Measurements from ENCODE around the gene AP3B2. TPM values are rescaled to one million over a fixed set of nuclear protein-coding genes. Genes with fewer than 3 reads are reported as not detected.

AP3B2 gene
- total RNA-seq, 3 donors from 2014 or later = 0.67 to 5.4 (median 1.9) TPM

DNA sequence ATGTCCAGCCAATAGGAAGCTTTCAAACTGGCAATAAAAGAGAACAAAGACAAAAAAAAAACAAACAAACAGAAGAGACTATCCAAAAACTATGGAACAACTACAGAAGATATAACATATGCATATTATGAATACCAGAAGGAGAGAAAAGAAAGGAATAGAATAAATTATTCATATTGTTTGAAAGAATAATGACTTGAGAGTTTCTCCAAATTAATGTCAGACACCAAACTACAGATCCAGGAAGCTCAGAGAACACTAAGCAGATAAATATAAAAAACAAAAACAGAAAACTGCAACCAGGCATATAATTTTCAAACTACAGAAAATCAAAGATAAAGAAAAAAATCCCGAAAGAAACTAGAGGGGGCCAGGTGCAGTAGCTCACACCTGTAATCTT lies 34.1 kb upstream of the AP3B2 start:
- TF ChIP-seq CTCF (IDR thresholded peaks at IDR 0.05) = no peak
- intact Hi-C loops (cut with DNase I, micrococcal nuclease) = no loop called here

DNA sequence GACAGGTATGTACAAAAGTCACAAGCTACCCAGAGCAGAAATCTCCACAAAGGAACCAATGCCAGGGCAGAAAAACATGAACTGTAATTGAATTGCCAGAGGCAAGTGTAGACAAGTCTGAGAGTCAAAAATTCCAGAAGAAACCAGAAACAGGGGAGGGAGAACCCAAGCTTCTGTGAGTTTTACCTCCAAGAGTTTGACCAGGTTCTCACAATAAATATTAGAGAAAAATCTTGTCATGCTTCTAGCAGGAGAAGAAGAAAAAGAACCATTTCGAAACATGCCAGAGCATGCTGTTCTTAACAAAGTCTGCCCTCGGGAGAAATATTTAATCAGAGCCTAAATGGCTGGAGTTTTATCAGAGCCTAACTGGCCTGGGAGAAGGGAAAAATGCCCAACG lies 32.5 kb upstream of the AP3B2 start:
- intact Hi-C loops (cut with DNase I, micrococcal nuclease) = no loop called here
- Histone ChIP-seq H3K4me1 (ENCODE audit: low read depth) (no peaks in the 10 kb centered on the region), H3K9me3 (no peaks in the 10 kb centered on the region), H3K4me3 (no peak overlapping the region), H3K36me3 (ENCODE audit: low read depth) (no peaks in the 10 kb centered on the region)
- ATAC-seq = no peak
- TF ChIP-seq CTCF (IDR thresholded peaks at IDR 0.05) = no peak
- no peak for DNase-seq

More for the DNA sequence above, 34.1 kb upstream of the AP3B2 start:
- DNase-seq (no peak), ATAC-seq (no peak)
- Histone ChIP-seq H3K4me1 (ENCODE audit: low read depth) (no peaks in the 10 kb centered on the region), H3K9me3 (no peaks in the 10 kb centered on the region), H3K4me3 (no peak overlapping the region), H3K36me3 (ENCODE audit: low read depth) (no peaks in the 10 kb centered on the region)

DNA sequence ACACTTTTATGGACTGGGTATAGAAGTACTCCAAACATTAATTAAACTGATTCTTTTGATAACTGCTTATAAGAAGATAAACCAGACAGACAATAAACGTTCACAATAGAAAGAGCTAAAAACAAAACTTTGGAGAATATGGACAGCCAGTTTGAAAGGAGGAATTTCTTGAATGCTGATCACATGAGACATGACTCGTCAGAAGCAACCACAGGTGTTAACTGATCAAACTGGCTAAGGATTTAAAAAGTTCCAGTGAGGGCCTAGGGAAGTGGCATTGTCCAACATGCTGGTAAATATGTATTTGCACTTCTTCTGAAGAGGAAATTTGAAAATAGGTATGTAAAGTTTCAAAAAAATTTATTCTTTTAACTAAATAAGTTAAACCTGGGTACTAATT lies 29.4 kb upstream of the AP3B2 start:
- ATAC-seq (no peak), DNase-seq (no peak)
- Histone ChIP-seq H3K9me3 (no peaks in the 10 kb centered on the region), H3K4me3 (no peak overlapping the region), H3K36me3 (ENCODE audit: low read depth) (no peaks in the 10 kb centered on the region), H3K4me1 (ENCODE audit: low read depth) (no peaks in the 10 kb centered on the region)
- intact Hi-C loops (cut with DNase I, micrococcal nuclease) = no loop called here
- no peak for TF ChIP-seq CTCF (IDR thresholded peaks at IDR 0.05)

DNA sequence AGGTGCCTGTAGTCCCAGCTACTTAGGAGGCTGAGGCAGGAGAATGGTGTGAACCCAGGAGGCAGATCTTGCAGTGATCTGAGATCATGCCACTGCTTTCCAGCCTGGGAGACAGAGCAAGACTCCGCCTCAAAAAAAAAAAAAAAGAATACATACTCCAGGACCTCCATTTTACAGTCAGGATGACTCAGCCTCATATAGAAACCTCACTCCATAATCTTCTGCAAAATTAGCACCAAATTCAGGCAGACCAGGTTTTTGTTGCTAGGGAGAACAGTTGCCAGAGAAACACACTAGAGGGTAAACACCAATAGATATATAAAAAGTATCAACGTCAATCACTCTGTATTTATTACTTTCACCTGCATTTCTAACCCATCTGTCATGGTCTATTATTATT lies 28.3 kb upstream of the AP3B2 start:
- no peak for TF ChIP-seq CTCF (IDR thresholded peaks at IDR 0.05)
- H3K4me1 ChIP-seq (ENCODE audit: low read depth) = no peaks in the 10 kb centered on the region
- no peaks in the 10 kb centered on the region for H3K9me3 ChIP-seq
- intact Hi-C loops (cut with DNase I, micrococcal nuclease) = no loop called here
- H3K4me3 ChIP-seq = no peak overlapping the region
- DNase-seq (no peak), ATAC-seq (no peak)
- no peaks in the 10 kb centered on the region for H3K36me3 ChIP-seq (ENCODE audit: low read depth)

GRCh38 chr15:82731527-82731926 lies 21.9 kb upstream of the AP3B2 start:
- DNase-seq = no peak
- no peak overlapping the region for H3K4me3 ChIP-seq
- H3K4me1 ChIP-seq (ENCODE audit: low read depth) = no peaks in the 10 kb centered on the region
- ATAC-seq = no peak
- no peaks in the 10 kb centered on the region for H3K9me3 ChIP-seq
- TF ChIP-seq CTCF (IDR thresholded peaks at IDR 0.05) = no peak
- H3K36me3 ChIP-seq (ENCODE audit: low read depth) = no peaks in the 10 kb centered on the region
- intact Hi-C loops (cut with DNase I, micrococcal nuclease) = no loop called here

DNA sequence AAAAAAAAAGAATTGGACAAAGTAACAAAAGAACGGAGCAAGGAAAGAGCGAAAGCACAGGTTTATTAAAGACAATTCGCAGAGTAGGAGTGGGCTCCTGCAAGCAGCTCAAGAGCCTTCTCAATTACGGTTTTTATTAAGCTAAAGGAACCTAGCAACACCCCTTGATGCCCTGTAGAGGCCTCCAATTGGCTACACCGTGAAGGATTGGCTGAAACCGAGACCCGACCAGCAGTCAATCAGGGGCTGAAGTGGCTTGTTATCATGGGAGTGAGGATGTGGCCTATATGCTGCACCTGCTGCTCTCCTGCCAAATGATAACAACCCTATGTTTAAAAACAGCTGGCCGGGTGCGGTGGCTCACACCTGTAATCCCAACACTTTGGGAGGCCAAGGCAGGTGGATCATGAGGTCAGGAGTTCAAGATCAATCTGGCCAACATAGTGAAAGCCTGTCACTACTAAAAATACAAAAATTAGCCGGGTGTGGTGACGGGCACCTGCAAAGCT lies 20.4 kb upstream of the AP3B2 start:
- H3K4me3 ChIP-seq = no peak overlapping the region
- ATAC-seq (no peak), DNase-seq (no peak)
- no peak for TF ChIP-seq CTCF (IDR thresholded peaks at IDR 0.05)
- intact Hi-C loops (cut with DNase I, micrococcal nuclease) = no loop called here
- H3K9me3 ChIP-seq = no peaks in the 10 kb centered on the region
- no peaks in the 10 kb centered on the region for H3K36me3 ChIP-seq (ENCODE audit: low read depth)
- H3K4me1 ChIP-seq (ENCODE audit: low read depth) = no peaks in the 10 kb centered on the region
